ENCODE results near the gene AKR1D1.

AKR1D1 gene

GRCh38 chr7:138083859-138084258 is 7.6 kb downstream of the AKR1D1 start:
- H3K79me2 ChIP-seq (ENCODE audit: low read length), result no peaks in the 10 kb centered on the region

GRCh38 chr7:138086563-138087270 is 10.5 kb downstream of the AKR1D1 start:
- no peaks in the 10 kb centered on the region for H3F3A ChIP-seq (ENCODE audit: insufficient read depth, low read length)
- no peaks in the 10 kb centered on the region for H3K9me3 ChIP-seq (replicated peaks; ENCODE audit: insufficient read depth, low read length)
- no peaks in the 10 kb centered on the region for H3K27me3 ChIP-seq (replicated peaks; ENCODE audit: insufficient read depth, low read length)
- H3K4me3 ChIP-seq (ENCODE audit: low read length), result no peak overlapping the region
- H3K4me2 ChIP-seq (ENCODE audit: low read depth, low read length), result no peak overlapping the region
- no peaks in the 10 kb centered on the region for H3K79me2 ChIP-seq (ENCODE audit: low read length)
- no peak for DNase-seq
- 0 out of 2 replicates have a peak, but pooled peaks cover 4% of the 10 kb centered on the region for H3K4me1 ChIP-seq (ENCODE audit: low read length)
- no peaks in the 10 kb centered on the region for H3K9me2 ChIP-seq (replicated peaks; ENCODE audit: insufficient read depth, low read length)
- H2AFZ ChIP-seq (ENCODE audit: low read length), result no peak overlapping the region
- TF ChIP-seq EZH2phosphoT487 (IDR thresholded peaks at IDR 0.05; ENCODE audit: low read length) (no peak), EZH2 (optimal IDR thresholded peaks at IDR 0.05; ENCODE audit: low read depth, low read length) (no peak), CTCF (IDR thresholded peaks at IDR 0.05; ENCODE audit: low read length) (no peak)
- H3K27ac ChIP-seq (ENCODE audit: low read length), result no peak overlapping the region
- H3K36me3 ChIP-seq (replicated peaks; ENCODE audit: insufficient read depth, low read length), result no peaks in the 10 kb centered on the region
- H4K20me1 ChIP-seq (ENCODE audit: insufficient read depth, low read length), result no peaks in the 10 kb centered on the region
- no peak overlapping the region for H3K9ac ChIP-seq (ENCODE audit: low read length)

More at GRCh38 chr7:138083859-138084258, 7.6 kb downstream of the AKR1D1 start:
- Histone ChIP-seq H2AFZ (ENCODE audit: low read length) (no peak overlapping the region), H3K9ac (ENCODE audit: low read length) (no peak overlapping the region), H3K4me3 (ENCODE audit: low read length) (no peak overlapping the region), H3K27ac (ENCODE audit: low read length) (no peak overlapping the region), H3K9me2 (replicated peaks; ENCODE audit: insufficient read depth, low read length) (no peaks in the 10 kb centered on the region), H3K4me1 (ENCODE audit: low read length) (no peaks in the 10 kb centered on the region), H3F3A (ENCODE audit: insufficient read depth, low read length) (no peaks in the 10 kb centered on the region), H4K20me1 (ENCODE audit: insufficient read depth, low read length) (no peaks in the 10 kb centered on the region), H3K36me3 (replicated peaks; ENCODE audit: insufficient read depth, low read length) (no peaks in the 10 kb centered on the region), H3K9me3 (replicated peaks; ENCODE audit: insufficient read depth, low read length) (no peaks in the 10 kb centered on the region), H3K27me3 (replicated peaks; ENCODE audit: insufficient read depth, low read length) (no peaks in the 10 kb centered on the region), H3K4me2 (ENCODE audit: low read depth, low read length) (no peak overlapping the region)
- no peak for DNase-seq
- TF ChIP-seq EZH2phosphoT487 (IDR thresholded peaks at IDR 0.05; ENCODE audit: low read length), result no peak
- no peak for TF ChIP-seq CTCF (IDR thresholded peaks at IDR 0.05; ENCODE audit: low read length)
- no peak for TF ChIP-seq EZH2 (optimal IDR thresholded peaks at IDR 0.05; ENCODE audit: low read depth, low read length)

GRCh38 chr7:138089080-138089901 is 13.0 kb downstream of the AKR1D1 start:
- Histone ChIP-seq H3K9ac (ENCODE audit: low read length) (no peak overlapping the region), H3K27ac (ENCODE audit: low read length) (no peak overlapping the region), H3K79me2 (ENCODE audit: low read length) (no peaks in the 10 kb centered on the region), H3F3A (ENCODE audit: insufficient read depth, low read length) (no peaks in the 10 kb centered on the region), H3K4me1 (ENCODE audit: low read length) (0 out of 2 replicates have a peak, but pooled peaks cover 4% of the 10 kb centered on the region), H2AFZ (ENCODE audit: low read length) (no peak overlapping the region), H3K27me3 (replicated peaks; ENCODE audit: insufficient read depth, low read length) (no peaks in the 10 kb centered on the region), H3K4me2 (ENCODE audit: low read depth, low read length) (no peak overlapping the region), H3K36me3 (replicated peaks; ENCODE audit: insufficient read depth, low read length) (no peaks in the 10 kb centered on the region), H3K9me3 (replicated peaks; ENCODE audit: insufficient read depth, low read length) (no peaks in the 10 kb centered on the region), H3K4me3 (ENCODE audit: low read length) (no peak overlapping the region), H3K9me2 (replicated peaks; ENCODE audit: insufficient read depth, low read length) (no peaks in the 10 kb centered on the region), H4K20me1 (ENCODE audit: insufficient read depth, low read length) (no peaks in the 10 kb centered on the region)
- DNase-seq, result no peak
- TF ChIP-seq EZH2phosphoT487 (IDR thresholded peaks at IDR 0.05; ENCODE audit: low read length), result no peak
- no peak for TF ChIP-seq CTCF (IDR thresholded peaks at IDR 0.05; ENCODE audit: low read length)
- TF ChIP-seq EZH2 (optimal IDR thresholded peaks at IDR 0.05; ENCODE audit: low read depth, low read length), result no peak
